Mesendoderm (in vitro differentiated cells): Measurements from ENCODE around the gene THAP12.
"Not testable (repeated sequence)": the region's sequence is repeated elsewhere in the genome, so short reads cannot be mapped to it uniquely, and the experiment has no call there.

Source experiments
- DNase-seq: peaks from one replicate; pipeline ENCODE4 v3.0.0; 2013
- H2AK5ac ChIP-seq: 2 replicates; pipeline ENCODE4 v1.6.1; 2013; ENCODE audit warnings: low read length, inconsistent platforms
- H2BK120ac ChIP-seq: 2 replicates; pipeline ENCODE4 v1.6.1; 2013; ENCODE audit warnings: low read depth, mild to moderate bottlenecking, low read length, moderate library complexity, mixed read lengths
- H2BK15ac ChIP-seq: replicated peaks from 2 replicates; pipeline ENCODE4 v1.6.1; 2013; ENCODE audit warnings: low read depth, mild to moderate bottlenecking, moderate library complexity
- H2BK5ac ChIP-seq: 2 replicates; pipeline ENCODE4 v1.6.1; 2013; ENCODE audit warnings: low read length, inconsistent platforms
- H3K18ac ChIP-seq: 2 replicates; pipeline ENCODE4 v1.6.1; 2013; ENCODE audit warnings: mild to moderate bottlenecking, low read length, mixed read lengths
- H3K23ac ChIP-seq: one replicate; pipeline ENCODE4 v1.6.1; 2013; ENCODE audit warnings: low read length
- H3K27ac ChIP-seq: 2 replicates; pipeline ENCODE4 v1.5.1; 2013; ENCODE audit warnings: low read depth, mild to moderate bottlenecking, inconsistent platforms, low read length, moderate library complexity
- H3K27me3 ChIP-seq: 2 replicates; pipeline ENCODE4 v1.6.1; 2013; ENCODE audit warnings: low read length, control low read depth, mild to moderate bottlenecking, inconsistent platforms; ENCODE audit not compliant: insufficient read depth, poor library complexity
- H3K36me3 ChIP-seq: 2 replicates; pipeline ENCODE4 v1.6.1; 2013; ENCODE audit warnings: low read length, inconsistent platforms; ENCODE audit not compliant: control insufficient read depth, insufficient read depth
- H3K4ac ChIP-seq: one replicate; pipeline ENCODE4 v1.6.1; 2013; ENCODE audit warnings: low read depth, mild to moderate bottlenecking, low read length, moderate library complexity
- H3K4me1 ChIP-seq: 2 replicates; pipeline ENCODE4 v1.6.1; 2013; ENCODE audit warnings: low read depth, low read length, inconsistent platforms; ENCODE audit not compliant: control insufficient read depth
- H3K4me2 ChIP-seq: 2 replicates; pipeline ENCODE4 v1.6.1; 2013; ENCODE audit warnings: low read length
- H3K4me3 ChIP-seq: 2 replicates; pipeline ENCODE4 v1.5.1; 2013; ENCODE audit warnings: mild to moderate bottlenecking, low read length
- H3K56ac ChIP-seq: one replicate; pipeline ENCODE4 v1.6.1; 2013; ENCODE audit warnings: low read length
- H3K79me1 ChIP-seq: 2 replicates; pipeline ENCODE4 v1.6.1; 2013; ENCODE audit warnings: low read length, inconsistent platforms
- H3K79me2 ChIP-seq: 2 replicates; pipeline ENCODE4 v1.6.1; 2013; ENCODE audit warnings: mild to moderate bottlenecking, low read length; ENCODE audit not compliant: control insufficient read depth, insufficient read depth
- H3K9ac ChIP-seq: 2 replicates; pipeline ENCODE4 v1.6.1; 2013; ENCODE audit warnings: low read length, inconsistent platforms
- H4K5ac ChIP-seq: one replicate; pipeline ENCODE4 v1.6.1; 2013; ENCODE audit warnings: low read length
- H4K8ac ChIP-seq: one replicate; pipeline ENCODE4 v1.6.1; 2013; ENCODE audit warnings: low read depth, mild to moderate bottlenecking, control low read depth, low read length, moderate library complexity
- WGBS: extraction: QIAGEN DNeasy Blood & Tissue Kit; methylation state at CpG from one replicate; pipeline ENCODE4 v1.1.7; 2013; ENCODE audit warnings: low lambda C conversion rate, missing lambda C conversion rate; ENCODE audit not compliant: insufficient coverage; ENCODE audit errors: extremely low coverage; 5-methylcytosine and 5-hydroxymethylcytosine counted together

Gene THAP12

GRCh38 chr11:76415073-76415472 lies 34.1 kb upstream of the THAP12 start:
- Histone ChIP-seq H3K18ac (no peak overlapping the region), H3K4ac (no peak overlapping the region), H3K27me3 (no peaks in the 10 kb centered on the region), H3K4me2 (no peak overlapping the region), H2BK15ac (no peak overlapping the region), H3K4me1 (no peaks in the 10 kb centered on the region), H3K23ac (no peak overlapping the region), H3K9ac (no peak overlapping the region), H2BK5ac (no peak overlapping the region), H3K79me2 (no peaks in the 10 kb centered on the region), H4K5ac (no peak overlapping the region), H3K4me3 (no peak overlapping the region), H3K56ac (no peak overlapping the region), H3K36me3 (no peaks in the 10 kb centered on the region), H3K27ac (no peak overlapping the region), H4K8ac (no peak overlapping the region), H2AK5ac (no peak overlapping the region), H2BK120ac (no peak overlapping the region), H3K79me1 (no peaks in the 10 kb centered on the region)
- peak; percentile 43 for DNase-seq

- H3K27me3 ChIP-seq, result no peaks in the 10 kb centered on the region
- no peaks in the 10 kb centered on the region for H3K79me2 ChIP-seq
- no peak overlapping the region for H3K27ac ChIP-seq
- no peak overlapping the region for H3K18ac ChIP-seq
- no peak overlapping the region for H3K4ac ChIP-seq
- no peak overlapping the region for H3K23ac ChIP-seq
- no CpG with 5 or more reads among the region's 10 CpGs for WGBS
- H2BK120ac ChIP-seq, result no peak overlapping the region
- H4K5ac ChIP-seq, result no peak overlapping the region
- no peak overlapping the region for H2BK5ac ChIP-seq
- no peak overlapping the region for H3K9ac ChIP-seq
- H3K4me1 ChIP-seq, result peaks cover 4% of the 10 kb centered on the region
- H2BK15ac ChIP-seq, result no peak overlapping the region
- no peaks in the 10 kb centered on the region for H3K79me1 ChIP-seq
- no peak overlapping the region for H4K8ac ChIP-seq
- H2AK5ac ChIP-seq, result no peak overlapping the region
- no peak overlapping the region for H3K4me2 ChIP-seq
- no peak overlapping the region for H3K56ac ChIP-seq
- H3K4me3 ChIP-seq, result no peak overlapping the region
- no peaks in the 10 kb centered on the region for H3K36me3 ChIP-seq
- DNase-seq, result no peak
Measured at GRCh38 chr11:76410851-76411357, 30.0 kb upstream of the THAP12 start.

GRCh38 chr11:76408171-76408965 lies 27.4 kb upstream of the THAP12 start:
- Histone ChIP-seq H3K79me2 (no peaks in the 10 kb centered on the region), H3K27ac (no peak overlapping the region), H2BK5ac (no peak overlapping the region), H3K36me3 (no peaks in the 10 kb centered on the region), H3K4me3 (no peak overlapping the region), H2BK15ac (no peak overlapping the region), H3K4me2 (no peak overlapping the region), H3K23ac (no peak overlapping the region), H3K56ac (peak overlapping the region; percentile 6), H3K9ac (no peak overlapping the region), H4K5ac (no peak overlapping the region), H3K79me1 (no peaks in the 10 kb centered on the region), H2BK120ac (no peak overlapping the region), H3K4ac (no peak overlapping the region), H3K4me1 (peaks cover 4% of the 10 kb centered on the region), H3K27me3 (no peaks in the 10 kb centered on the region), H2AK5ac (no peak overlapping the region), H3K18ac (no peak overlapping the region), H4K8ac (no peak overlapping the region)
- WGBS, result no CpG with 5 or more reads among the region's 7 CpGs
- DNase-seq, result peak; percentile 57

GRCh38 chr11:76406359-76406758 lies 25.4 kb upstream of the THAP12 start:
- H3K4me2 ChIP-seq, result no peak overlapping the region
- no peak overlapping the region for H2BK5ac ChIP-seq
- no peak overlapping the region for H3K27ac ChIP-seq
- H2BK120ac ChIP-seq, result no peak overlapping the region
- no peaks in the 10 kb centered on the region for H3K27me3 ChIP-seq
- no peak overlapping the region for H3K23ac ChIP-seq
- no peaks in the 10 kb centered on the region for H3K79me2 ChIP-seq
- DNase-seq, result no peak
- H3K36me3 ChIP-seq, result no peaks in the 10 kb centered on the region
- peaks cover 4% of the 10 kb centered on the region for H3K4me1 ChIP-seq
- no CpG with 5 or more reads among the region's 4 CpGs for WGBS
- no peaks in the 10 kb centered on the region for H3K79me1 ChIP-seq
- no peak overlapping the region for H3K9ac ChIP-seq
- H3K56ac ChIP-seq, result no peak overlapping the region
- H3K4ac ChIP-seq, result no peak overlapping the region
- H2AK5ac ChIP-seq, result no peak overlapping the region
- H4K5ac ChIP-seq, result no peak overlapping the region
- H3K4me3 ChIP-seq, result no peak overlapping the region
- H4K8ac ChIP-seq, result no peak overlapping the region
- H3K18ac ChIP-seq, result no peak overlapping the region
- H2BK15ac ChIP-seq, result no peak overlapping the region

- H3K79me2 ChIP-seq, DNase-seq, H3K4me3 ChIP-seq: not testable (repeated sequence)
Measured at GRCh38 chr11:76401484-76401883, 20.6 kb upstream of the THAP12 start.

GRCh38 chr11:76400967-76401366 lies 20.0 kb upstream of the THAP12 start:
- no peak overlapping the region for H3K4me3 ChIP-seq
- no peak overlapping the region for H2BK15ac ChIP-seq
- no peak for DNase-seq
- H3K4me1 ChIP-seq, result no peaks in the 10 kb centered on the region
- H4K8ac ChIP-seq, result no peak overlapping the region
- H3K4me2 ChIP-seq, result no peak overlapping the region
- H2BK120ac ChIP-seq, result no peak overlapping the region
- no peak overlapping the region for H3K23ac ChIP-seq
- no peak overlapping the region for H3K4ac ChIP-seq
- no peak overlapping the region for H2AK5ac ChIP-seq
- H3K56ac ChIP-seq, result no peak overlapping the region
- H3K79me1 ChIP-seq, result no peaks in the 10 kb centered on the region
- H3K18ac ChIP-seq, result no peak overlapping the region
- no peak overlapping the region for H3K27ac ChIP-seq
- H3K79me2 ChIP-seq, result no peaks in the 10 kb centered on the region
- no peak overlapping the region for H2BK5ac ChIP-seq
- H4K5ac ChIP-seq, result no peak overlapping the region
- WGBS, result no CpG with 5 or more reads among the region's 1 CpG
- H3K9ac ChIP-seq, result no peak overlapping the region
- H3K36me3 ChIP-seq, result no peaks in the 10 kb centered on the region
- no peaks in the 10 kb centered on the region for H3K27me3 ChIP-seq

More at GRCh38 chr11:76401484-76401883, 20.6 kb upstream of the THAP12 start:
- H3K18ac ChIP-seq, H2BK120ac ChIP-seq, H3K36me3 ChIP-seq, H4K8ac ChIP-seq, H3K4ac ChIP-seq, H3K56ac ChIP-seq, H3K4me2 ChIP-seq, H4K5ac ChIP-seq, H3K23ac ChIP-seq, H2BK15ac ChIP-seq, H3K79me1 ChIP-seq, H3K27me3 ChIP-seq, H3K4me1 ChIP-seq, H3K27ac ChIP-seq, H2BK5ac ChIP-seq, H2AK5ac ChIP-seq, H3K9ac ChIP-seq: not testable (repeated sequence)
- no CpG with 5 or more reads among the region's 8 CpGs for WGBS
